ENCODE data around the gene MIEN1. TPM values are rescaled to one million over a fixed set of nuclear protein-coding genes. Genes with fewer than 3 reads are reported as not detected.

The MIEN1 gene, protein sequence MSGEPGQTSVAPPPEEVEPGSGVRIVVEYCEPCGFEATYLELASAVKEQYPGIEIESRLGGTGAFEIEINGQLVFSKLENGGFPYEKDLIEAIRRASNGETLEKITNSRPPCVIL
- 81.0 and 83.1 TPM in 2 replicates for total RNA-seq

DNA sequence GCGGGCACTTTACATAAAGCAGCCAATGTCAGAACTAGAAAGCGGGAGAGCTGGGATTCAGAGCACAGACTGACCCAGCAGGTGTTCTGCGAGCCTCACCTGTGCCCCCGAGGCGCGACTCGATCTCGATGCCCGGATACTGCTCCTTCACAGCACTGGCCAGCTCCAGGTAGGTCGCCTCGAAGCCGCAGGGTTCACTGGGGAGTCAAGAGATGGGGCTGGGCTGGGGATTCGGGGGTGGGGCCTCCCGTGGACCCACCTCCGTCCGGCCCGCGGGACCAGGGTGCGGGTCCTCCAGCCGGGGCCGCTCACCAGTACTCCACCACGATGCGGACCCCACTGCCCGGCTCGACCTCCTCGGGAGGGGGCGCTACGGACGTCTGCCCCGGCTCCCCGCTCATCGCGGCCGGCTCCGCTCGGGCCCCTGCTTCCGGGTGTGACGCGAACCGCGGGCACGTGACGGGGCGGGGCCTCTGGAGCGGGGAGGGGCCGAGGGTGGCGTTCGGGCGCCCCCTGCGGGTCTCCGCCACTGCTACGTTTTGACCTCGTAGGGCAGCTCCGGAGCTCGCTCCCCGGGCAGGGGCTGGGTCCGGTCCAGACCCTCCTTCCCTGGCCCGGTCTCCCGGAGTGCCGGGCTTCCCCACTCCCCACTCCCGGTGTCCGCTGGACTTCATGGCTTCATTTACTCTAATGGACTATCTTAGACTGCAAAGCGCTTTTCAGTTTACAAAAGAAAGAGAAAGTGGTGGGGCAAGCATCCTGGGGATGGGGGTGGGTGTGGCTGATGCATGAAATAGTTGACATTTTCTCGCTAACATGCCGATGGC, at the start of gene MIEN1:
TSS of gene MIEN1 (minus strand) at position 438 of the 827 bp plus-strand sequence. CDS start at position 401, 37 bp downstream.

DNA sequence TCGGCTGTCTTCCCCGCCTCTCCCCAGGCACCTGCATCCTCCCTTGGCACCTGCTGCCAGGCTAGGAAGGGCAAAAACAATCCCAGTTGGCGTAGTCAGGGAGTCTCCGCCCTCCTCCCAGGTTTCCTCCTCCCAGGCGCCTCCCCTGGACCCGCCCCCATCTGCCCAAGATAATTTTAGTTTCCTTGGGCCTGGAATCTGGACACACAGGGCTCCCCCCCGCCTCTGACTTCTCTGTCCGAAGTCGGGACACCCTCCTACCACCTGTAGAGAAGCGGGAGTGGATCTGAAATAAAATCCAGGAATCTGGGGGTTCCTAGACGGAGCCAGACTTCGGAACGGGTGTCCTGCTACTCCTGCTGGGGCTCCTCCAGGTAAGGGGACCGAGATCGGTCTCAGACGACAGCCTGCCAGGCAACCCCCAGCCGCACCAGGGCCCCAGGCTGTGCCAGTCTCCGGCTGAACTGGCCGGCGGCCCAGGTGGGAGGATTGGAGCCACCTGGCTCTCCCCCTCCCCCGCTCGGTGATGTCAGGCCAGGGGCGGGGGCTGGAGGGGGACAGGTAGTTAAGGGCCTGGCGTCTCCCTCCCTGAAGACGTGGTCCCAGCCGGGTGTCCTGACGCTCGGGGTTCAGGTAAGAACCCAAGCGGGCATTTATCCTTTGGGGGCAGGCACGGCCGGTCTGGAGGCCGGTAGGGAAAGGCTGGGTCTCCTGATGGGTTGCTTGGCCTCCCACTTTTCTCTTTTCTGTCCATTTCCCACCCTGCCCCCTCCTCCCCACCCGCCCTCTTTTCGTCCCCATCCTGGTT, 7.6 kb upstream of the MIEN1 start, which contains the start of gene GRB7:
TSS of gene GRB7 (plus strand) at position 179 of the 808 bp plus-strand sequence. CDS start 4,364 bp downstream, outside the sequence.

GRCh38 chr17:39699818-39700147, 30.5 kb downstream of the MIEN1 start, which contains the start of gene ERBB2:
Gene ERBB2, plus strand, starts transcription at chr17:39700064. Its CDS starts 175 bp downstream, at chr17:39700239.

DNA sequence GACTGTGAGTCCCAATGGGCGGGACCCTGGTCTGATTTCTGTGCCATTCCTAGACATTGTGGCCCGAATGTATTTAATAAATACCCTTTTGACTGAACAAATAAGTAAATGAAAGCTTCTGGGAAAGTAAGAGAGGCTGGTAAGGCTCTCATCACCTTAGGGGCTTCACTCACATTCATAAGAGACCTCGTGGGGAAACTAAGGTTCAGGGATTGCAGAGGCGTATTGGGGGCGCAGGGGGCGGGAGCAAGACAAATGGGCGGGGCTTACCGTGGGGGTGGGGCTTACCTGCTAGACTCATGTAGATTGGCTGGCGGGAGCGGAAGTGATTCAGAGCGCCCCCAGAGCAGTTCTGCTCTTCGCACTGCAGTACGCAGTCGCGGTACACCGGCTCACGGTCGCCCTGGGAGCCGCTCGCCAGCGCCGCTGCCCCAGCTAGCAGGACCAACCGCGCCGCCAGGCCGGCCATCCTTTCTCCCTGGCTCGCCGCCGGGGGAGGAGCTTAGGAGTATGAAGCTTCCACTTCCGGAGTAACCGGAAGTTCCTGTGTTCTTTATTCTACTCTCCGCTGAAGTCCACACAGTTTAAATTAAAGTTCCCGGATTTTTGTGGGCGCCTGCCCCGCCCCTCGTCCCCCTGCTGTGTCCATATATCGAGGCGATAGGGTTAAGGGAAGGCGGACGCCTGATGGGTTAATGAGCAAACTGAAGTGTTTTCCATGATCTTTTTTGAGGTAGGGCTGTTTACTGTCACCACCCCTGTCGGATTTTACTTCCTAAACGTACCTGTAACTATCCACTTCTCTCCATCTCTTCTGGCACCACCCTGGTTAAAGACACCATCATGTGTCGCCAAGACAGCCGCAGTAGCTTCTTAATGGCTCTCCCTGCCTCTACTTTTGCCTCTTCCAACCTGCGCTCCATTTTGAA, 42.5 kb downstream of the MIEN1 start, which contains the start of gene PGAP3:
TSS of gene PGAP3 (minus strand) at position 512 of the 929 bp plus-strand sequence. CDS start at position 469, 43 bp downstream.

Other genes starting within 250 kb of the MIEN1 start
- gene NEUROD2, start 122.6 kb downstream of the MIEN1 start, total RNA-seq = not detected in 2 replicates
- not detected in 2 replicates for gene PPP1R1B, start 103.6 kb downstream of the MIEN1 start, total RNA-seq
- 39.5 and 70.1 TPM in 2 replicates for gene STARD3, start 93.4 kb downstream of the MIEN1 start, total RNA-seq
- under 0.01 and 0.35 TPM in 2 replicates for gene TCAP, start 65.2 kb downstream of the MIEN1 start, total RNA-seq
- gene PNMT, start 62.1 kb downstream of the MIEN1 start, total RNA-seq = 0.29 TPM in 1 of 2 replicates, not detected in the other
- 10.4 and 14.2 TPM in 2 replicates for gene PGAP3, start 42.5 kb downstream of the MIEN1 start, total RNA-seq
- 40.1 and 47.0 TPM in 2 replicates for gene ERBB2, start 30.5 kb downstream of the MIEN1 start, total RNA-seq
- gene GRB7, start 7.4 kb upstream of the MIEN1 start, total RNA-seq = 0.53 and 4.9 TPM in 2 replicates
- not detected in 2 replicates for gene IKZF3, start 133.8 kb upstream of the MIEN1 start, total RNA-seq
- gene ZPBP2, start 137.7 kb upstream of the MIEN1 start, total RNA-seq = not detected in 2 replicates
- gene GSDMB, start 188.1 kb upstream of the MIEN1 start, total RNA-seq = 0.58 and 1.4 TPM in 2 replicates
- 40.4 and 45.8 TPM in 2 replicates for gene ORMDL3, start 197.1 kb upstream of the MIEN1 start, total RNA-seq
- gene LRRC3C, start 197.2 kb upstream of the MIEN1 start, total RNA-seq = not detected in 2 replicates
- not detected in 2 replicates for gene GSDMA, start 232.5 kb upstream of the MIEN1 start, total RNA-seq